CD14-positive monocyte (primary cell): ENCODE results near the gene FFAR2. TPM values are rescaled to one million over a fixed set of nuclear protein-coding genes. Genes with fewer than 3 reads are reported as not detected.

Experiments
- DNase-seq, 3 donors: peaks; one replicate each; pipeline ENCODE4 v3.0.0-alpha.2; 2011 to 2022
- H2AFZ ChIP-seq: 2 replicates; pipeline ENCODE4 v1.6.0; 2012; ENCODE audit warnings: mild to moderate bottlenecking, low read depth, low read length, inconsistent platforms; ENCODE audit not compliant: insufficient read depth, poor library complexity, severe bottlenecking
- H3K27ac ChIP-seq, 2 donors: 1 replicate in 1 of 2; 2 replicates in 1 of 2; pipeline ENCODE4 v1.5.1; 2012 to 2013; ENCODE audit warnings: low read length in 2 of 2, control low read depth in 1 of 2, inconsistent platforms in 1 of 2, low read depth in 1 of 2, mild to moderate bottlenecking in 1 of 2
- H3K27me3 ChIP-seq, 2 donors: one replicate each; pipeline versions ENCODE4 v1.6.0 to v1.6.1; 2011 to 2013; ENCODE audit warnings: low read length in 2 of 2; ENCODE audit not compliant: control insufficient read depth in 2 of 2, insufficient read depth in 2 of 2
- H3K36me3 ChIP-seq, 2 donors: replicated peaks in 1 of 2; 1 replicate in 1 of 2; 2 replicates in 1 of 2; pipeline versions ENCODE4 v1.5.1 to v1.6.1; 2012 to 2013; ENCODE audit warnings: low read length in 2 of 2, control low read depth in 1 of 2, inconsistent platforms in 1 of 2, mild to moderate bottlenecking in 1 of 2; ENCODE audit not compliant: insufficient read depth in 2 of 2, control insufficient read depth in 1 of 2
- H3K4me1 ChIP-seq, 2 donors: 1 replicate in 1 of 2; 2 replicates in 1 of 2; pipeline versions ENCODE4 v1.5.1 to v1.6.1; 2012 to 2013; ENCODE audit warnings: low read length in 2 of 2, control low read depth in 1 of 2, inconsistent platforms in 1 of 2, mild to moderate bottlenecking in 1 of 2, moderate library complexity in 1 of 2; ENCODE audit not compliant: insufficient read depth in 2 of 2, control insufficient read depth in 1 of 2
- H3K4me2 ChIP-seq: replicated peaks from 2 replicates; pipeline ENCODE3; 2012; ENCODE audit warnings: low read length, moderate library complexity, mild to moderate bottlenecking; ENCODE audit not compliant: poor library complexity, severe bottlenecking; ENCODE audit errors: extremely low read depth
- H3K4me3 ChIP-seq, 3 experiments: fragments of 200-600 bp in 1 of 3; sonication (generic) in 1 of 3; replicated peaks in 1 of 3; 1 replicate in 2 of 3; 2 replicates in 1 of 3; pipeline ENCODE4 v1.5.1; 2011 to 2013; ENCODE audit warnings: low read length in 3 of 3, mild to moderate bottlenecking in 3 of 3, control low read depth in 2 of 3, low read depth in 2 of 3, inconsistent platforms in 1 of 3, moderate library complexity in 1 of 3
- H3K79me2 ChIP-seq: 2 replicates; pipeline ENCODE4 v1.6.0; 2012; ENCODE audit warnings: mild to moderate bottlenecking, control low read depth, inconsistent platforms, low read length, moderate library complexity; ENCODE audit not compliant: insufficient read depth
- H3K9ac ChIP-seq: 2 replicates; pipeline ENCODE4 v1.6.0; 2017; ENCODE audit warnings: low read length, mild to moderate bottlenecking; ENCODE audit not compliant: insufficient read depth, poor library complexity, severe bottlenecking
- H3K9me3 ChIP-seq, 2 donors: replicated peaks in 1 of 2; 1 replicate in 1 of 2; 2 replicates in 1 of 2; pipeline versions ENCODE4 v1.5.1 to v1.6.1; 2012 to 2013; ENCODE audit warnings: low read length in 2 of 2, control low read depth in 1 of 2; ENCODE audit not compliant: control insufficient read depth in 1 of 2, insufficient read depth in 1 of 2
- H4K20me1 ChIP-seq: 2 replicates; pipeline ENCODE4 v1.6.0; 2012; ENCODE audit warnings: mild to moderate bottlenecking, low read length, control low read depth, moderate library complexity; ENCODE audit not compliant: insufficient read depth
- H3K27ac Mint-ChIP-seq, 7 donors: one replicate each; pipeline ENCODE4 v1.8.0; 2020; ENCODE audit warnings: mild to moderate bottlenecking in 7 of 7, mixed read lengths in 7 of 7, moderate library complexity in 6 of 7, inconsistent platforms in 2 of 7
- H3K27me3 Mint-ChIP-seq, 3 donors: one replicate each; pipeline ENCODE4 v1.8.0; 2021 to 2022; ENCODE audit warnings: low read depth in 3 of 3, mild to moderate bottlenecking in 3 of 3, mixed read lengths in 3 of 3, moderate library complexity in 3 of 3, inconsistent platforms in 1 of 3
- H3K36me3 Mint-ChIP-seq, 2 donors: one replicate each; pipeline ENCODE4 v1.8.0; 2020; ENCODE audit warnings: mixed read lengths in 2 of 2, inconsistent platforms in 1 of 2, mild to moderate bottlenecking in 1 of 2
- H3K4me1 Mint-ChIP-seq: one replicate; pipeline ENCODE4 v1.8.0; 2020; ENCODE audit warnings: mild to moderate bottlenecking, mixed read lengths
- H3K4me3 Mint-ChIP-seq, 2 donors: one replicate each; pipeline ENCODE4 v1.8.0; 2020; ENCODE audit warnings: mild to moderate bottlenecking in 2 of 2, mixed read lengths in 2 of 2, moderate library complexity in 1 of 2
- H3K9me3 Mint-ChIP-seq, 7 donors: one replicate each; pipeline ENCODE4 v1.8.0; 2020 to 2022; ENCODE audit warnings: mixed read lengths in 7 of 7, mild to moderate bottlenecking in 6 of 7, moderate library complexity in 6 of 7, inconsistent platforms in 2 of 7
- CTCF ChIP-seq: fragments of 200-600 bp; IDR thresholded peaks from one replicate; pipeline ENCODE4 v1.8.0; 2022; ENCODE audit warnings: antibody characterized with exemption, mild to moderate bottlenecking
- WGBS: methylation state at CpG from one replicate; pipeline ENCODE4 v1.1.5; 2013; ENCODE audit warnings: missing lambda C conversion rate; ENCODE audit not compliant: insufficient coverage; 5-methylcytosine and 5-hydroxymethylcytosine counted together
- intact Hi-C, 2 donors: fragments of 100-400 bp; cut with micrococcal nuclease; formaldehyde crosslinking; loops; one replicate each; pipeline versions ENCODE4 v1.15.0 to v1.15.1; 2023
- polyA plus RNA-seq, 3 donors: library from polyadenylated mRNA; depleted of rRNA in 1 of 3; unstranded in 2 of 3; stranded (reverse) in 1 of 3; fragments of 300-500 nt in 2 of 3; fragments of >200 nt in 1 of 3; fragmentation: Illumina TruSeq in 2 of 3; gene quantifications; 1 replicate in 2 of 3; 2 replicates in 1 of 3; pipeline ENCODE4 v1.2.3, GENCODE V29; 2012 to 2021

FFAR2 gene
- polyA plus RNA-seq, 3 donors = 5.7 to 38.7 (median 10.8) TPM

- no peaks in the 10 kb centered on the region for H3K36me3 ChIP-seq
- Mint-ChIP-seq H3K9me3 (peaks cover 0 to 1% (median 0%) of the 10 kb centered on the region in 7 donors), H3K27ac (no peak overlapping the region), H3K4me1 (no peaks in the 10 kb centered on the region), H3K27me3 (peaks cover 14 to 27% (median 26%) of the 10 kb centered on the region in 3 donors), H3K4me3 (no peak overlapping the region), H3K36me3 (no peaks in the 10 kb centered on the region)
- H3K9me3 ChIP-seq = no peaks in the 10 kb centered on the region
- H3K4me2 ChIP-seq = no peak overlapping the region
- H3K27ac ChIP-seq = no peak overlapping the region
- no peak for TF ChIP-seq CTCF
- no peak overlapping the region for H3K4me3 ChIP-seq
- H3K4me1 ChIP-seq = no peaks in the 10 kb centered on the region
- peaks cover 0 to 7% of the 10 kb centered on the region in 2 donors for H3K27me3 ChIP-seq
- H3K79me2 ChIP-seq = no peaks in the 10 kb centered on the region
- WGBS = 100% methylated on average over 1 of the region's 3 CpGs
- H2AFZ ChIP-seq = no peak overlapping the region
- H4K20me1 ChIP-seq = no peaks in the 10 kb centered on the region
- DNase-seq = no peak
- intact Hi-C loops = no loop called here
- H3K9ac ChIP-seq = no peak overlapping the region
Measured at GRCh38 chr19:35486268-35486708, 38.2 kb downstream of the FFAR2 start.

GRCh38 chr19:35487656-35488182, 39.7 kb downstream of the FFAR2 start:
- Histone ChIP-seq H3K9me3 (no peaks in the 10 kb centered on the region), H3K4me2 (no peak overlapping the region), H3K4me1 (no peaks in the 10 kb centered on the region), H2AFZ (no peak overlapping the region), H3K36me3 (no peaks in the 10 kb centered on the region), H3K27me3 (peaks cover 0 to 7% of the 10 kb centered on the region in 2 donors), H3K4me3 (no peak overlapping the region), H3K27ac (no peak overlapping the region), H3K9ac (no peak overlapping the region), H4K20me1 (no peaks in the 10 kb centered on the region), H3K79me2 (no peaks in the 10 kb centered on the region)
- no peak overlapping the region for H3K4me3 Mint-ChIP-seq
- no peaks in the 10 kb centered on the region for H3K4me1 Mint-ChIP-seq
- no peak for DNase-seq
- H3K9me3 Mint-ChIP-seq = no peaks in the 10 kb centered on the region
- no peak for TF ChIP-seq CTCF
- no peak overlapping the region for H3K27ac Mint-ChIP-seq
- H3K36me3 Mint-ChIP-seq = no peaks in the 10 kb centered on the region
- peaks cover 21 to 26% (median 22%) of the 10 kb centered on the region in 3 donors for H3K27me3 Mint-ChIP-seq
- intact Hi-C loops = no loop called here
- WGBS = 100% methylated on average over 1 of the region's 10 CpGs
